ENCODE data around the gene MPG.

- TF ChIP-seq USF1 (IDR thresholded peaks at IDR 0.05) = no peak
- TF ChIP-seq YY1 (IDR thresholded peaks at IDR 0.05; ENCODE audit: low read depth) = no peak
- no peak for TF ChIP-seq ZBTB7A (IDR thresholded peaks at IDR 0.05; ENCODE audit: low read depth)
- TF ChIP-seq RAD21 (IDR thresholded peaks at IDR 0.05; ENCODE audit: low read depth) = no peak
- TF ChIP-seq MAX (IDR thresholded peaks at IDR 0.05) = no peak
- no peak for TF ChIP-seq EP300 (IDR thresholded peaks at IDR 0.05; ENCODE audit: borderline replicate concordance)
- TF ChIP-seq NFIC (IDR thresholded peaks at IDR 0.05) = no peak
- no peak for TF ChIP-seq CREB1 (IDR thresholded peaks at IDR 0.05; ENCODE audit: low read depth)
- no peak for TF ChIP-seq TAF1 (IDR thresholded peaks at IDR 0.05; ENCODE audit: low read depth)
- TF ChIP-seq EGR1 (IDR thresholded peaks at IDR 0.05) = no peak
- TF ChIP-seq REST (IDR thresholded peaks at IDR 0.05; ENCODE audit: low read depth) = no peak
- TF ChIP-seq TEAD4 (IDR thresholded peaks at IDR 0.05) = no peak
- no peak for TF ChIP-seq FOXM1 (IDR thresholded peaks at IDR 0.05; ENCODE audit: borderline replicate concordance, low read depth)
Measured at GRCh38 chr16:42069-42457, 36.0 kb upstream of the MPG start.

Measured in Ishikawa (cell line).